GM19467 (cell line): Measurements from ENCODE around the gene SYNGR3.
"Not testable (repeated sequence)": the region's sequence is repeated elsewhere in the genome, so short reads cannot be mapped to it uniquely, and the experiment has no call there.

ENCODE experiments used
- ATAC-seq: cut with Tn5 transposase; IDR thresholded peaks from one replicate; pipeline ENCODE4 v1.9.1; 2021; ENCODE audit warnings: mild to moderate bottlenecking, moderate library complexity; ENCODE audit not compliant: unreplicated experiment

The SYNGR3 gene

GRCh38 chr16:1959269-1960039 lies 30.3 kb upstream of the SYNGR3 start, which contains the start of gene NDUFB10:
Gene NDUFB10 (plus strand): TSS chr16:1959538. CDS start chr16:1959625, 87 bp downstream.
- peak; percentile 78 for ATAC-seq

DNA sequence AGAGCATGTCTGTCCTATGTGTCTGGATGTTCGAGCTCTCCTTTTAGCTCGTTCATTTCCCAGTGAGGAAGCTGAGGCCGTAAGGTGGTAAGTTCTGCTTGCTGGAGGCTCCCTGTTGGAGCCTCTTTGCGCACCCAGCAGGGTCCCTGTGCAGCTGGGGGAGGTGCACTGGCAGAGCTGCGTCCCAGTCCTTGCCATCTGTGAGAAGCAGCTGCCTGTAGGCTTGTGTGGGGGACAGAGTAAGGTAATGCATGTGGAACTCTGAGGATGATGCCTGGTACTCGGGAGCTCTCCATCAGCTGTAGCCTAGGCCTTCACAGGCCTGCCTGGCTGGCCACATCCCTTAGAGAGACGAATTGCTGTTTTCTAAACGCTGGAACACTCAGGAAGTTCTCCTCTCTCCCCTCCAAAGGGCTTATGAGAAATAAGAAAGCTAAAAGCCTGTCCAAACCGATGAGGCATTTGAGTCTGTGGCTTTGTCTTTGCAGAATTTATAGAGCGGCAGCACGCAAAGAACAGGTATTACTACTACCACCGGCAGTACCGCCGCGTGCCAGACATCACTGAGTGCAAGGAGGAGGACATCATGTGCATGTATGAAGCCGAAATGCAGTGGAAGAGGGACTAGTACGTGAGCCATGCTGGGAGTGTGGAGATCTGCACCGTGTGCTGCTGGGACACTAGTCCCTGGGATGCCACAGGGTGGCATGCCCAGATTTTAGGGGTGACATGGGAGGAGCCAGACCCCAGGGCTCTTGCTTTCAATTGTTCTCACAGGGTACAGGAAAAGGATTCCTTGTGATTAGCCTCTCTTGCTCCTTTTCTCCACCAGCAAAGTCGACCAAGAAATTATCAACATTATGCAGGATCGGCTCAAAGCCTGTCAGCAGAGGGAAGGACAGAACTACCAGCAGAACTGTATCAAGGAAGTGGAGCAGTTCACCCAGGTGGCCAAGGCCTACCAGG lies 28.8 kb upstream of the SYNGR3 start:
- no peak for ATAC-seq

DNA sequence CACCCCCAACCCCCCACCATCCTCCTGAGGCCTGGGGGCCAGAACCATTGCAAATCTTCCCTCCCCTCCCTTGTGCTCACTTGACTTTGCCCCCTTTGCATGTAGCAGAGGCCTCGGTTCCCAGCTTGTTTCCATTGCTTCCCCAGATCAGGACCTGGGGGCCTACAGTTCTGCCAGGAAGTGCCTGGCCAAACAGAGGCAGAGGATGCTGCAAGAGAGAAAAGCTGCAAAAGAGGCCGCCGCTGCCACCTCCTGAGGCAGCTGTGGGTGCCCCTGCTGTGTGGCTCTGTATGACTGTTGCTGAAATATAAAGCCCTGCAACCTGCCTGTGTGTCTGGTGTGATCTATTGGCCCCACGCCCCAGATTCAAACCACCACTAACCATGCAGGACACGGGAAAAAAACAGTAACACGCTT lies 28.1 kb upstream of the SYNGR3 start:
- ATAC-seq: no peak

DNA sequence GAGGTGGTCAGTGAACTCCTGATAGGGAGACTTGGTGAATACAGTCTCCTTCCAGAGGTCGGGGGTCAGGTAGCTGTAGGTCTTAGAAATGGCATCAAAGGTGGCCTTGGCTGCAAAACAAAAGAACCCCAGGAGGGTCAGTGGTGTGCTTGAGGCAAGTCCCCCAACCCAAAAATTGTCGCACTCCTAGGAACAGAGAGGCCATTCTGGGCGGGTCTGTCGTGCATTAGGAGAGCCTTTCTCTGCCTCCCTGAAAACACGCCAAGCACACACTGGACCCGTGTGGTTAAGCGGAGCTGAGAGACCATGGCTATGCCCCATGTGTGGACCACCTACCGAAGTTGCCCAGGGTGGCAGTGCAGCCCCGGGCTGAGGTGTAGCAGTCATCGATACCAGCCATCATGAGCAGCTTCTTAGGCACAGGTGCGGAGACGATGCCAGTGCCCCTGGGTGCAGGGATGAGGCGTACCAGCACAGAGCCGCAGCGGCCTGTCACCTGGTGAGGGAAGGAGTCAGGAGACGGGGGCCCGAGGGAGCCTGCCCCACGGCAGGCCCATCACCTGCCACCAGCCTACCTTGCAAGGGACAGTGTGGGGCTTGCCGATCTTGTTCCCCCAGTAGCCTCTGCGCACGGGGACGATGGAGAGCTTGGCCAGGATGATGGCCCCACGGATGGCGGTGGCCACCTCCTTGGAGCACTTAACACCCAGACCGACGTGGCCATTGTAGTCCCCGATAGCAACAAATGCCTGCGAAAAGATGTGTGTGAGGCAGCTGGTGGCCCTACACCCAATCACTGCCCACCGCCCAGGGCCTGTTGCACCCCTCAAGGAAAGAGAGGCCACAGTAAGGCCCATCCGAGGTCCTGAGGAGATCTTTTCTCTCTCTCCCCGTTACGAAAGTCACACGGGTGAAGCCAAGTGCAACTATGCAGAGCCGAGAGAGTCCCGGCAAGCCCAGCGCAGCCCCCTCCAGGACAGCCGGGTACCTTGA lies 27.3 kb upstream of the SYNGR3 start:
- ATAC-seq: not testable (repeated sequence)

DNA sequence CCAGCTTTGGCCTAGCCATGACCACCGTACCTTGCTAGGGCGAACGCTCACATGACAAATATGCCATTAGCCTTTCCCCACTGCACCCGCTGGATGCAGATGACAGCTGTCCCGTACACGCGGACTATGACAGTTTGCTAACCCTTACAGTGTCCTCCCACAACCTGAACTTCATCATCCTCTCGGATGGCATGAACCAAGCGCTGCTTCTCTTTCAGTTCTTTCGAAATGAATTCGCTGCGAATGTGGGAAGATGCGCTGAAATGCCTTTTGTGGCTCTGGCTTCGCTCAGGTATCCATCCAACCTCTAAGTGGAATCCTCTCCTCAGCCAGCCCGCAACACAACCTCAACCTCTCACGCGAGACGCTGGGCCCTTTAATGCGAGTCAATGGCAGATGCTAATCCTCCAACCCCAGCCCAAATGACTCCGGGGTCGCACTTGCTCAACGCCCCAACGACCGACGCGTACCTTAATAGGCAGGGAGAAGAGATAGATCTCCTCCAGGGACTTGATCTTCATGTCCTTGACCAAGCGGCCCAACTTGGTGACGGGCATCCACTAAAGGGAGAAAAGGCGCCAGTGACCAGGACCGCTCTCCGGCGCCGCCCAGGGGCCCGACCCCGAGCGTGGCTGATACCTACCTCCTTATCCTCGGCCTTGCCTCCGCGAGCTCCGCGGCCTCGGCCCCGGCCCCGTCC lies 25.8 kb upstream of the SYNGR3 start:
- peak; percentile 1 for ATAC-seq

DNA sequence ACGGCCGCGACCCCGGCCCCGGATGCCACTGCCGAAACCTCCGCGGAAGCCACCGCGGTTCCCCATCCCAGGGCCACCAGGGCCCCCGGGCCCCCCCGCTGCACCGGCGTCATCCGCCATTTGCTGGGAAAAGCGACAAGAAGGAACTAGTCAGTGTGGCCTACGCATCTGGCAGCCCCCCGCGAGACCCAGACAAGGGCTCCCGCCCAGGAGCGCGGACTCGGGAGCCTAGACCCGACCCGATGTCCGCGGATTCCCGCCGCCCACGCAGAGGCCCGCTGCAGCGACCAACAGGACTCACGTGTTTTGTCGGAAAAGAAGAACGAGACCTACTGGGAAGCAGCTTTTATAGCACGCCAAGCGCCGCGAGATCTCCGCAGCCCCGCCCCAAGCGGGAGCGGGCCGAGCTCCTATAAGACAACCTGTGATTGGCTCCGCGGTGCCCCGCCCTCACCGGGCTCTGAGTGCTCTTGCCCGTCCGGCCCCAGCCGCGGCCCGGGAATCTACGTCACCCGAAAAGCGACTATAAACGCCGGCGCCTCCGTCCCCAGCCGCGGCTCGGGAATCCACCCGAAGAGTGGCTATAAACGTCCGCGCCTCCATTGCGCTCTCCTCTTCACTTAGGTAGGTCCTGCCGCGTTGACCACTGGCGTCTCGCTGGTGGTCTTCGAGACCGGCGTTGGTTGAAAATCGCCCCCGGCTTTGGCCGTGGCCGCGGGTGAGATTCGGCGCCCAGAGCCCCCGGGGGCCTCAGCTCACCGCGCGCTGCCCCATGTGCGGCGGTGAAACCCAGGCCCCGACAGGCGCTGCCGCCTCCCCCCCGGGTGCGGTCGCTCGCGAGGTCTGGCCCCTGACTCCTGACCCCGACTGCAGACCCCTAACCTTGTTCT lies 25.0 kb upstream of the SYNGR3 start, which contains the start of gene RPS2:
RPS2 (minus strand) TSS at position 321 of the 890 bp plus-strand sequence; CDS start at position 120, 201 bp downstream.
- peak; percentile 68 for ATAC-seq

GRCh38 chr16:1965396-1966001 lies 24.3 kb upstream of the SYNGR3 start:
- ATAC-seq: no peak

DNA sequence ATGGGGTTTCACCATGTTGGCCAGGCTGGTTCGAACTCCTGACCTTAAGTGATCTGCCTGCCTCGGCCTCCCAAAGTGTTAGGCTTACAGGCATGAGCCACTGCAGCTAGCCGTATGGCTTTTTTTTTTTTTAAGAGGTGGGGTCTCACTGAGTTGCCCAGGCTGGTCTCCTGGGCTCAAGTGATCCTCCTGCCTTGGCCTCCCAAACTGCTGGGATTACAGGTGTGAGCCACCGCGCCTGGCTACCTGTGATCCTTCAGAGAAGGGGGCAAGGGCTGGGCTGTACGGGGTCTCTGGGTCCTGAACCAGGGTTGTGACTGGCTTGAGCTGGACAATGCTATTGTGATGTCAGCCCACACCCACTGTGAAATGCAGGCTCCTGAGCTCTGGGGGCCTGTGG lies 23.3 kb upstream of the SYNGR3 start, which contains the start of gene RNF151:
RNF151 (plus strand) TSS at position 397 of the 400 bp plus-strand sequence. CDS start 26 bp downstream, outside the sequence.
- ATAC-seq: no peak

- no peak for ATAC-seq
Observed at GRCh38 chr16:1968146-1968953, 21.4 kb upstream of the SYNGR3 start.

GRCh38 chr16:1971796-1972489 lies 17.8 kb upstream of the SYNGR3 start, which contains the start of gene TBL3:
Gene TBL3 (plus strand): TSS chr16:1972053. CDS start chr16:1972165, 112 bp downstream.
- peak; percentile 70 for ATAC-seq

DNA sequence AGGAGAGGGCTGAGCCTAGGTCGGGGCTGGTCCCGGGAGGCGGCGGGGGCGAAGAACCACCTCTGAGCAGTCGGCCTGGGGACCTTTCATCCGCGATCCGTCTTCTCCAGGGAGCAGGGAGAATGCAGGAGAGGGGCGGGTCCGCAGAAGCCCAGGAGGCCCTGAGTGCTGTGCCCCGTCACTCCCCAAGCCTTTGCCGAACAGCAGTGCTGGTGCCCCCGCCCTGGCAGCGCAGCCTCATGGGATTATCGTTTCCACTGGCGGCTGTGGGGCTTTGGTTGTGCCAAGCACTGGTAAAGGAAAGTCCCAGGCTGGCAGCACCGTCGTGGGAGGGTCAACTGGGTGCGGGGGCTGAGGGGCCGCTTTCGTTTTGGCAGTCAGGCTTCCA lies 17.3 kb upstream of the SYNGR3 start:
- ATAC-seq: no peak

GRCh38 chr16:1973461-1974156 lies 16.2 kb upstream of the SYNGR3 start:
- no peak for ATAC-seq

DNA sequence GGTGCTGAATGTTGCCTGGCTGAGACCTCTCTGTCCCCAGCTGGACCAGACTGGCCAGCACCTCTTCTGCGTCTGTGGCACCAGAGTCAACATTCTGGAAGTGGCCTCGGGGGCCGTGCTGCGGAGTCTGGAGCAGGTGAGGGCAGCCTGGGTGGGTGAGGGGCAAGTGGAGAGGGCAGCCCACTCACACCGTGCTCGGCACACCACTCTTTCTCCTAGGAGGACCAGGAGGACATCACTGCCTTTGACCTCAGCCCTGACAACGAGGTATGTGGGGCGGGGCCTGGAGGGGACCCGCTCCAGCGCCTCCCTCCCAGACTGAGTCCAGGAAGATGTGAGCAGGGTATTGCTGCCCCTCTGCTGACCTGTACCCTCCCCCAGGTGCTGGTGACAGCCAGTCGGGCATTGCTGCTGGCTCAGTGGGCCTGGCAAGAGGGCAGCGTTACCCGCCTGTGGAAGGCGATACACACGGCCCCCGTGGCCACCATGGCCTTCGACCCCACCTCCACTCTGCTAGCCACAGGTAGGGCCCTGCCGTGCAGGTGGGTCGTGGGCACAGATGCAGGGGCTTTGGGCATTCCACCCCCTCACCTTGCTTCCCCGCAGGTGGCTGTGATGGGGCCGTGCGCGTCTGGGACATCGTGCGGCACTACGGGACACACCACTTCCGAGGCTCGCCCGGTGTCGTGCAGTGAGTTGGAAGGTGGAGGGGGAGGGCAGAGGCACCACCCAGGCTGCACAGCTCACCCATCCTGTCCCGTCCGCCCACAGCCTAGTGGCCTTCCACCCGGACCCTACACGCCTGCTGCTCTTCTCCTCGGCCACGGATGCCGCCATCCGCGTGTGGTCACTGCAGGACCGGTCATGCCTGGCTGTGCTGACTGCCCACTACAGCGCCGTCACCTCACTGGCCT lies 15.4 kb upstream of the SYNGR3 start:
- no peak for ATAC-seq

DNA sequence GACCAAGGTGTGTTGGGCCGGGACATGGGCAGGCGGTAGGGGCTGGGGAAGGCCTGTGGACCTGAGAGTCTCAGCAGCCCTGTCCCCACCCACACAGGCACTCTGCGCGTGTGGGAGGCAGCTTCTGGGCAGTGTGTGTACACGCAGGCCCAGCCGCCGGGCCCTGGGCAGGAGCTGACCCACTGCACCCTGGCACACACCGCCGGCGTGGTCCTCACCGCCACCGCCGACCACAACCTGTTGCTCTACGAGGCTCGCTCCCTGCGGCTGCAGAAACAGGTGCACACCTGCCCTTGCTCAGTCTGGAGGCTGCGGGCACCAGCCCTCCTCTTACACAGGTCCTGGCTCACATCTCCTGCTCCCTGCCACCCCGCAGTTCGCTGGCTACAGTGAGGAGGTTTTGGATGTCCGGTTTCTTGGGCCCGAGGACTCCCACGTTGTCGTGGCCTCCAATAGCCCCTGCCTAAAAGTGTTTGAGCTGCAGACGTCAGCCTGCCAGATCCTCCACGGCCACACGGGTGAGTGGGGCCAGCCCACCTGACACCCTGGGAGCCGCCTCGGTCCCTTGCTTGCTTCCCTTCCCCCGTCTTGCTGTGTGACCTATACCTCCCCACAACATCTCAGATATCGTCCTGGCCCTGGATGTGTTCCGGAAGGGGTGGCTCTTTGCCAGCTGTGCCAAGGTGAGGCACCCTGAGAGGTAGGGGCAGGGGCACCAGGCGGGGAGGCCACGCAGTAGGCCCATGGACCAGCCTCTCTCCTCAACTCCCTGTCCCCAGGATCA lies 14.1 kb upstream of the SYNGR3 start:
- no peak for ATAC-seq
